Brain microvascular endothelial cell (primary cell): Measurements from ENCODE around the gene GHDC.
"Not testable (repeated sequence)": the region's sequence is repeated elsewhere in the genome, so short reads cannot be mapped to it uniquely, and the experiment has no call there.

Experiments used
- DNase-seq: peaks from one replicate; pipeline ENCODE4 v3.0.0-alpha.2; 2020
- H3K27ac ChIP-seq: fragments of 250-450 bp; sonication (Bioruptor Pico); 2 replicates; pipeline ENCODE4 v1.5.1; 2020; ENCODE audit warnings: mild to moderate bottlenecking, moderate library complexity
- H3K27me3 ChIP-seq: fragments of 250-450 bp; sonication (Bioruptor Pico); replicated peaks from 2 replicates; pipeline ENCODE4 v1.5.1; 2020; ENCODE audit warnings: mild to moderate bottlenecking
- H3K36me3 ChIP-seq: fragments of 250-450 bp; sonication (Bioruptor Pico); replicated peaks from 2 replicates; pipeline ENCODE4 v1.5.1; 2020; ENCODE audit warnings: mild to moderate bottlenecking
- H3K4me3 ChIP-seq: 2 replicates; pipeline ENCODE4 v1.5.1; 2011; ENCODE audit warnings: low read depth, mild to moderate bottlenecking, control low read depth, low read length, moderate library complexity
- in situ Hi-C: cut with HindIII; loops from 2 replicates; pipeline ENCODE4 v1.10.0; 2017; ENCODE audit warnings: low sequenced_read_pairs, low pct_ligation_motif_present
- TF ChIP-seq, protein P1 (sequence below): IDR thresholded peaks from 2 replicates; pipeline ENCODE4 v1.5.1; 2011; ENCODE audit warnings: low read depth, mild to moderate bottlenecking, moderate library complexity, low read length, control low read depth, inconsistent platforms; ENCODE audit errors: missing control alignments

GHDC gene

DNA sequence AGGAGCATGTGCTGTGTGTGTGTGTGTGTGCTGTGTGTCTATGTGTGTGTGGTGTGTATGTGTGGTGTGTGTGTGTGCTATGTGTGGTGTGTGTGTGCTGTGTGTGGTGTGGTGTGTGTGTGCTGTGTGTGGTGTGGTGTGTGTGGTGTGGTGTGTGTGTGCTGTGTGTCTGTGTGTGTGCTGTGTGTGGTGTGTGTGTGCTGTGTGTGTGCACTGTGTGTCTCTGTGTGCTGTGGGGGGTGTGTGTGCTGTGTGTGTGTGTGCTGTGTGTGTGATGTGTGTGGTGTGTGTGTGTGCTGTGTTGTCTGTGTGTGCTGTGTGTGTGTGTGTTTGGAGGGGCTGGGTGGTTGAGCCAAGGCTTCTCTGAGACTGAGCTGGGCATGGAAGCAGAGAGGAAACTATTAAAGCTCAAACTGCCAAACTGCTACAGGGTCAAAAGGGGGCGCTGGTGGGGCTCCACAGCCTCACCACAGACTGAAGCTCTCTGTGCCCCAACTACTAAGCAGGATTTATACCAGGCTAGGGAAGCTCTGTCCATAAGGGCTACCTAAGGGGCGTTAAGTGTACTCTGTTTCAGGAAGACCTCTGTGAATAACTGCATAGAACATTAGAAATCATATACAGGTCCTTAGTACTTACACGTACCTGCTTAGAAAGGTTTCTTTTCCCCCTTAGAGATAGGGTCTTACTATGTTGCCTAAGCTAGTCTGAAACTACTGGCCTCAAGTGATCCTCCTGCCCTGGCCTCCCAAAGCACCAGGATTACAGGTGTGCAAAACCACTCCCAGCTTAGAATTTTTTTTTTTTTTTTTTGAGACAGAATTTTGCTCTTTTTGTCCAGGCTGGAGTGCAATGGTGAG is 27.8 kb upstream of the GHDC start:
- Histone ChIP-seq H3K27ac (no peak overlapping the region), H3K36me3 (peaks cover 17% of the 10 kb centered on the region), H3K27me3 (no peaks in the 10 kb centered on the region), H3K4me3 (no peak overlapping the region)
- TF ChIP-seq, protein P1, sequence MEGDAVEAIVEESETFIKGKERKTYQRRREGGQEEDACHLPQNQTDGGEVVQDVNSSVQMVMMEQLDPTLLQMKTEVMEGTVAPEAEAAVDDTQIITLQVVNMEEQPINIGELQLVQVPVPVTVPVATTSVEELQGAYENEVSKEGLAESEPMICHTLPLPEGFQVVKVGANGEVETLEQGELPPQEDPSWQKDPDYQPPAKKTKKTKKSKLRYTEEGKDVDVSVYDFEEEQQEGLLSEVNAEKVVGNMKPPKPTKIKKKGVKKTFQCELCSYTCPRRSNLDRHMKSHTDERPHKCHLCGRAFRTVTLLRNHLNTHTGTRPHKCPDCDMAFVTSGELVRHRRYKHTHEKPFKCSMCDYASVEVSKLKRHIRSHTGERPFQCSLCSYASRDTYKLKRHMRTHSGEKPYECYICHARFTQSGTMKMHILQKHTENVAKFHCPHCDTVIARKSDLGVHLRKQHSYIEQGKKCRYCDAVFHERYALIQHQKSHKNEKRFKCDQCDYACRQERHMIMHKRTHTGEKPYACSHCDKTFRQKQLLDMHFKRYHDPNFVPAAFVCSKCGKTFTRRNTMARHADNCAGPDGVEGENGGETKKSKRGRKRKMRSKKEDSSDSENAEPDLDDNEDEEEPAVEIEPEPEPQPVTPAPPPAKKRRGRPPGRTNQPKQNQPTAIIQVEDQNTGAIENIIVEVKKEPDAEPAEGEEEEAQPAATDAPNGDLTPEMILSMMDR = peak; percentile 88
- DNase-seq = peak; percentile 48
- in situ Hi-C loops = no loop called here

DNA sequence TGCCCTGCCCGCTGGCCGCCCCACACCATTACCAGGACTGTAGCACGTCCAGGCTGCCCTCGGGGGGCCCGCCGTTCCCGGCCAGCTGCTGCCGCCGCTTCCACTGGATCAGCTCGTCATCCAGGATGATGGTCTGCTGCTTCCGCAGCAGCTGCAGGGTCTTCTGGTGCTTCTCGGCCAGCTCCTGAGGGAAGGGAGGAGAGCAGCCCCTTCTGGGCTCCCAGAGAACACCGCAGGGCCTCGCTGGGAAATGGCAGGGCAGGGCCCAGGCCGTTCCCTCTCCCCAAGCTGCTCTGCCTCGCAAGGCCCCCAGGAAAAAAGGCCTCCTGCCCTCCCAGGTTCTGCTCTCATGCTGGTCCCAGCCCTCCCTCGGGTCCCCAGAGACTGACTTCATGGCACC is 25.0 kb upstream of the GHDC start:
- H3K27me3 ChIP-seq, DNase-seq, H3K27ac ChIP-seq, in situ Hi-C loops, H3K4me3 ChIP-seq: not testable (repeated sequence)
- peaks cover 35% of the 10 kb centered on the region for H3K36me3 ChIP-seq

DNA sequence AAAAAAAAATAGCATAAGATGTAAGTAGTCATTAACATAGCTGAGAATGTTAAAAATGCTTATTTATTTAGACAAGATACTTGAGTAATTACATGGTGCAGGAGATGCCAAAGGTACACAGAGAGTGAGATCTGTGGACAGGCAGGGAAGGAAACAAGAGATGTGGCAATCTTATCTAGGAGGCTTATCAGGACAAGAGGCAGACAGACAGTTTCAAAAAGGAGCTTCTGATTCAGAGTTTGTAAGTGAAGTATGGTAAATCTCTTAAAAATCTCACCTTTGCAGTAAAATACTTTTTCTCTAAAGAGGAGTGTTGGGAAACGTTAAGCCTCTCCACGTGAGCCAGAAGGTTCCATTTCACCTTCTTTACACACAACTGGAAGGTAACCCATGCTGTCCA is 19.9 kb upstream of the GHDC start:
- TF ChIP-seq, protein P1 = no peak
- Histone ChIP-seq H3K4me3 (no peak overlapping the region), H3K27ac (no peak overlapping the region), H3K36me3 (peaks cover 48% of the 10 kb centered on the region), H3K27me3 (no peaks in the 10 kb centered on the region)
- no peak for DNase-seq
- in situ Hi-C loops = no loop called here

DNA sequence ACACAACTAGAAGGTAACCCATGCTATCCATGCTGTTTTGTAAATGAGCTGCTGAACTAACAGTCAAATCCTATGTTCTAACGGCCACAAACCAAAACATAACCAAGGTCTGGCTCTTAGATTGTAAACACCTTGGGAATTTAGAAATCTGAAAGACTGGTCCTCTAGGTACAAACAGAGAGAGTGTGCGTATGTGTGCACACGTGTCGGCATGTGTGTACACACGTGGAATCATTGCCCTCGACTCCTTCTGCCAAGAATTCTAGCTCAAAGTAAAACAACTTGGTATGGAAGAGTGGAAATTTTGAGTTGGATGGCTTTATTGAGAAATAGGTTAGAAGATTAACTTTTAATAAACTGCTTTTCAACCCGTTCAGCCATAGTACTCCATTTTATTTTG is 18.1 kb upstream of the GHDC start:
- Histone ChIP-seq H3K36me3 (peaks cover 46% of the 10 kb centered on the region), H3K27ac (no peak overlapping the region), H3K27me3 (no peaks in the 10 kb centered on the region), H3K4me3 (no peak overlapping the region)
- TF ChIP-seq, protein P1 = no peak
- DNase-seq = no peak
- in situ Hi-C loops = no loop called here

DNA sequence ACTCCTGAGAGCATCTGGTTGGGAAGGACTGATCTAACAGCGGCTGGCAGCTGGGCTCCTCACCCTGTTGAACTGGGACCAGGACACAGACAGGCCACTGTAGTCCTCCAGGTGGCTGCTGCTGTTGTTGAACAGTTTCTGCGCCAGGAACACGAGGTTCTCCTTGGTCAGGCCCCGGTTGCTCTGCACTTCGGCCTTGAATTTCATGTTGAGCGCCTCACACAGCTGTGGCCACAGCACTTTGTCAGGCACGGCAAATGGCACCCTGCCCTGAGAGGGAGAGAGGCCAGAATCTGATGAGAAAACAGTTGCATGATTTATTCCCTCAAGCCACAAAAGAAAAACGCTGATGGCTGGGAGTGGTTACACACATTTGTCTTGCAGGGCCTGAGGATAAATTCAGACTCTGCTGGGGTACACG is 17.6 kb upstream of the GHDC start:
- H3K27me3 ChIP-seq, H3K27ac ChIP-seq, H3K4me3 ChIP-seq, in situ Hi-C loops, DNase-seq: not testable (repeated sequence)
- H3K36me3 ChIP-seq = peaks cover 44% of the 10 kb centered on the region

DNA sequence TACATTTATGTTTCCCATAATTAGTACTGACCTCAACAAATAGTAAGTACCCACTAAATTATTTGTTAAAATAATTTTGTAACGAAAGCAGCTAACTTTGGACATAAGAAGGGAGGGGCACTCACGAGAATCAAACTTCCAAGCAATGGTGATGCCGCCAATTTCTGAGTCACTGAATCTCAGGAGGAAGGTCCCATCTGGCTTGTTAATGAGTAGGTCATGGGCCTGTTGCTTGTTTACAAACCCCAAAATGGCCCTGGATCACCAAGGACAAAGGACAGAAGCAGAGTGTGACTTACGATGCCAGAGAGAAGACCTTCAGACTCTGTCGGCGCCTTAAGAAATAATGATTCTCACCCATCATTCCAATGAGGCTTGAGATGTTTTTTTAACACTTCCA is 15.8 kb upstream of the GHDC start:
- Histone ChIP-seq H3K27me3 (no peaks in the 10 kb centered on the region), H3K4me3 (no peak overlapping the region), H3K36me3 (peaks cover 50% of the 10 kb centered on the region), H3K27ac (no peak overlapping the region)
- TF ChIP-seq, protein P1 = no peak
- in situ Hi-C loops = no loop called here
- no peak for DNase-seq

DNA sequence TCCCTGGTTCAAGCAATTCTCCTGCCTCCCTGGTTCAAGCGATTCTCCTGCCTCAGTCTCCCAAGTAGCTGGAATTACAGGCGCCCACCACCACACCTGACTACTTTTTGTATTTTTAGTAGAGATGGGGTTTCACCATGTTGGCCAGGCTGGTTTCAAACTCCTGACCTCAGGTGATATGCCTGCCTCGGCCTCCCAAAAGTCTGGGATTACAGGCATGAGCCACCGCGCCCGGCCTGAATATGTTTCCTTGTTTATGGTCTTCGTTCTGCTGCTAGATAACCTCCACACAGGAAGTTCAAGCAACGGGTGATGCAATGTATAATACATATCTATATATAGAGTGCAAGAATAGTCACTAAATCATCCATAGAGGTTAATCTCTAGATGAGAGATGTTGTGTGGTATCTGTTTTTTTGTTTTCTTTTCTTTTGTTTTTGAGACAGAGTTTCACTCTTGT is 11.9 kb upstream of the GHDC start:
- H3K27ac ChIP-seq = peak overlapping the region; percentile 30
- peaks cover 53% of the 10 kb centered on the region for H3K36me3 ChIP-seq
- H3K27me3 ChIP-seq, in situ Hi-C loops, H3K4me3 ChIP-seq: not testable (repeated sequence)
- DNase-seq = peak; percentile 3
